CD4-positive, alpha-beta T cell treated with Interleukin-15 for 4 hours (primary cell): ENCODE data around the gene BCL7C.
"Not testable (repeated sequence)": the region's sequence is repeated elsewhere in the genome, so short reads cannot be mapped to it uniquely, and the experiment has no call there.

Experiments
- DNase-seq: peaks from one replicate; pipeline ENCODE4 v3.0.0-alpha.2; 2020; ENCODE audit warnings: low spot score

BCL7C gene

GRCh38 chr16:30860729-30861128, 33.1 kb downstream of the BCL7C start:
- not testable (repeated sequence) for DNase-seq

GRCh38 chr16:30858829-30859423, 35.0 kb downstream of the BCL7C start:
- no peak for DNase-seq

GRCh38 chr16:30858111-30858495, 35.8 kb downstream of the BCL7C start:
- DNase-seq = no peak

- DNase-seq = no peak
These were observed 40.1 kb downstream of the BCL7C start for GRCh38 chr16:30853758-30854157.

- no peak for DNase-seq
These were observed 43.6 kb downstream of the BCL7C start for GRCh38 chr16:30850246-30850645.

GRCh38 chr16:30846649-30847402, 47.1 kb downstream of the BCL7C start:
- no peak for DNase-seq

- peak; percentile 89 for DNase-seq
These were observed 49.0 kb downstream of the BCL7C start for GRCh38 chr16:30844671-30845449.

GRCh38 chr16:30844346-30844670, 49.6 kb downstream of the BCL7C start:
- no peak for DNase-seq

GRCh38 chr16:30843501-30843900, 50.4 kb downstream of the BCL7C start:
- no peak for DNase-seq

GRCh38 chr16:30842971-30843370, 50.9 kb downstream of the BCL7C start:
- no peak for DNase-seq

GRCh38 chr16:30841332-30841731, 52.5 kb downstream of the BCL7C start:
- DNase-seq = no peak

GRCh38 chr16:30840611-30841010, 53.3 kb downstream of the BCL7C start:
- no peak for DNase-seq

GRCh38 chr16:30839523-30840227, 54.2 kb downstream of the BCL7C start:
- no peak for DNase-seq

GRCh38 chr16:30838876-30839471, 54.9 kb downstream of the BCL7C start:
- no peak for DNase-seq

GRCh38 chr16:30837904-30838303, 56.0 kb downstream of the BCL7C start:
- no peak for DNase-seq
